ENCODE data around the gene ABL1. TPM values are rescaled to one million over a fixed set of nuclear protein-coding genes. Genes with fewer than 3 reads are reported as not detected.

ABL1 gene
- total RNA-seq, 2 experiments from 2014 or later: 30.2 to 33.0 TPM

DNA sequence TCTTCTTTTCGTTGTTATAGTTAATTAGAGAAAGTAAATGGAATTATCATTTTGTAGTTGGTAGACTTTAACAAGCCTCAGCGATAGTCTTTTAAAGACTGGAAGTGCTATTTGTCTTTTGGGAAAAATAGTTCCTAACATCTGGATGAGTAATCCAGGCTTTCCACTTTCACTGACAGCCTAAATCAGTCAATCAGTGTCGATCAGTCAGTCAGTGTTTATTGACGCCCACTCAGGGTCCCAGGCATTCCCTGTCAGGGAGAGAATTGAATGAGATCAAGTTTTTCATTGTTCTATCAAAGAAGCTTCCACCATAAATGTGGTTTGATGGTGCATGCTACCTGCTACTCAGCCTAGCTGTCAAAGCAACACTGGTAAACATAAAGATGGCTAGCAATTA lies 2.6 kb downstream of the ABL1 start:
- ChIA-PET CTCF (interaction anchor here (0.7 to 1.1 kb wide), 2 partner anchors 114 to 131 kb away, joined by 3 read pairs; no protein-coding TSS in a partner anchor), POLR2A (interaction anchor here (1.4 to 1.5 kb wide), 2 partner anchors 13 to 123 kb away, joined by 3 to 5 read pairs; no protein-coding TSS in a partner anchor)
- Mint-ChIP-seq H3K4me3 (no peak overlapping the region), H3K36me3 (ENCODE audit: low read depth) (peaks cover 4% of the 10 kb centered on the region), H3K9me3 (no peaks in the 10 kb centered on the region), H3K4me1 (ENCODE audit: low read depth) (peaks cover 37% of the 10 kb centered on the region), H3K27me3 (no peaks in the 10 kb centered on the region), H3K27ac (no peak overlapping the region)
- intact Hi-C loops (cut with micrococcal nuclease): loop anchor here (10.0 kb wide), 1 partner anchor 123 kb away; no protein-coding TSS in a partner anchor
- TF ChIP-seq, protein P1, sequence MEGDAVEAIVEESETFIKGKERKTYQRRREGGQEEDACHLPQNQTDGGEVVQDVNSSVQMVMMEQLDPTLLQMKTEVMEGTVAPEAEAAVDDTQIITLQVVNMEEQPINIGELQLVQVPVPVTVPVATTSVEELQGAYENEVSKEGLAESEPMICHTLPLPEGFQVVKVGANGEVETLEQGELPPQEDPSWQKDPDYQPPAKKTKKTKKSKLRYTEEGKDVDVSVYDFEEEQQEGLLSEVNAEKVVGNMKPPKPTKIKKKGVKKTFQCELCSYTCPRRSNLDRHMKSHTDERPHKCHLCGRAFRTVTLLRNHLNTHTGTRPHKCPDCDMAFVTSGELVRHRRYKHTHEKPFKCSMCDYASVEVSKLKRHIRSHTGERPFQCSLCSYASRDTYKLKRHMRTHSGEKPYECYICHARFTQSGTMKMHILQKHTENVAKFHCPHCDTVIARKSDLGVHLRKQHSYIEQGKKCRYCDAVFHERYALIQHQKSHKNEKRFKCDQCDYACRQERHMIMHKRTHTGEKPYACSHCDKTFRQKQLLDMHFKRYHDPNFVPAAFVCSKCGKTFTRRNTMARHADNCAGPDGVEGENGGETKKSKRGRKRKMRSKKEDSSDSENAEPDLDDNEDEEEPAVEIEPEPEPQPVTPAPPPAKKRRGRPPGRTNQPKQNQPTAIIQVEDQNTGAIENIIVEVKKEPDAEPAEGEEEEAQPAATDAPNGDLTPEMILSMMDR (IDR thresholded peaks at IDR 0.05): no peak
- DNase-seq (no peak), ATAC-seq (no peak)

DNA sequence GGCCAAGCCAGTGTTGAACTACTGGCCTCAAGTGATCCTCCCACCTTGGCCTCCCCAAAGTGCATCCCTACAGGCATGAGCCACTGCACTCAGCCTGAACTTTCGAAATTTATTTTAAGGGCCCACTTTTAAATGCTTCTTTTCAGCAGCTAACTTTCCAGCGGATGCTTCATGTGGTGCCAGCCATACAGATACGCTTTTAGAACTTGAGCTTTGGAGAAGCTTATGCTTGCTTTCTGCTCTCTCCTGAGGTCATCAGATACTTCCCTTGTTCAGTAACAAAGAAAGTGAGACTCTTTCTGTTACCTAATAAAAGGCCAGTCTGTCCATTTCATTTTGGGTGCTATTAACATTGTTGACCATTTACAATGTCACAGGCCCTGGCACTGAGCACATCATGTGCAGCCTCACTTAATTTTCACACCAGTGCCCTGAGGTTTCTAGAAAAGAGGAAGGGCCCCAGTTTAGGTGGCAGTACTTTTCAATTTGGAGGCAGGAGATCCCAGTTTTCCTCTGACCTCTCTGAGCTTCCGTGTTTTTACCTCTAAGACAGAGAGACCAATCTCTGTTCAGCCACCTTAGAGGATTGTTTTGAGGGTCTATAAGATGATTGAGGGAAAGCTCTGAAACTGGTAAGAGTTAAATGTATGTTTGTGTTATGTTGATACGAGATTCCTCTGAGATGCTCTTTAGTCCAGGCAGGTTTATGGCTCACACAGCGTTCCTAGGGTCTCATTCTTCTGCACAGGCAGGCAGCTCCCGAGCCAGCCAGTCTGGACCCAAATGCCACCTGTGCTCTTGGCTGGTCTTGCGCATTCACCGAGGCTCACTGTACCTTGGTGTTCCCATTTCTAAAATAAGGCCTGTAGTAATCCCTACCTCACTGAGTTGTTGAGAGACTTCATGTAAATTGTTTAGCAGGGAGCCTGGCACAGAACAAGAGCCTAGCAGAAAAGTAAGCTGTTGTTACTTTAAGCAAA lies 4.4 kb downstream of the ABL1 start:
- TF ChIP-seq, protein P1 (IDR thresholded peaks at IDR 0.05): no peak
- no peak overlapping the region for H3K27ac Mint-ChIP-seq
- ATAC-seq: no peak
- H3K4me1 Mint-ChIP-seq (ENCODE audit: low read depth): peaks cover 35% of the 10 kb centered on the region
- H3K9me3 Mint-ChIP-seq: no peaks in the 10 kb centered on the region
- ChIA-PET POLR2A (interaction anchor here (0.5 to 0.7 kb wide), 3 partner anchors 11 to 285 kb away, joined by 3 read pairs; no protein-coding TSS in a partner anchor), CTCF (interaction anchor here (1.3 to 2.3 kb wide), 3 partner anchors 25 to 138 kb away, joined by 3 to 8 read pairs (median 5); no protein-coding TSS in a partner anchor)
- peaks cover 4% of the 10 kb centered on the region for H3K36me3 Mint-ChIP-seq (ENCODE audit: low read depth)
- intact Hi-C loops (cut with micrococcal nuclease): loop anchor here (10.0 kb wide), 1 partner anchor 125 kb away; no protein-coding TSS in a partner anchor
- no peak overlapping the region for H3K4me3 Mint-ChIP-seq
- no peak for DNase-seq
- no peaks in the 10 kb centered on the region for H3K27me3 Mint-ChIP-seq

DNA sequence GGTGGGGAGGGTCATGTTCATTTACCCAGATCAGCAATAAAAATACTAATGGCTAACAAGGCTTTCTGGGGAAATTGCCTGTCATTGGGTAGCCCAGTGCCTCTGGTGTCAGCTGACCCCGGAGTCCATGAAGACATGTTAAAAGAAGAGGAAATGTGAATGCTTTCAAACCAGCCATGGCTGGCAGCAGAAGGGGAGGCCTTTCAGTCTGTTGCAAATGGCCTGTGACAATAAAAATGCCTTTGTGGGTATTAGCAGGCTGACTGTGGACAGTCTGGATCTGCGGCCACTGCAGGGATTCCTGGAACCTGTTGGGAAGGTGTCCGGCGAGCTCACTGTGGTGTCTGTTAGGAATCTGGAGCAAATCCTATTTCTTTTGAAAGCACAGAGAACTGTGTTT lies 7.5 kb downstream of the ABL1 start:
- no peaks in the 10 kb centered on the region for H3K27me3 Mint-ChIP-seq
- no peak for ATAC-seq
- ChIA-PET POLR2A (interaction anchor here (1.2 kb wide), 1 partner anchor 144 kb away, joined by 3 read pairs; no protein-coding TSS in a partner anchor), CTCF (interaction anchor here (1.0 to 1.3 kb wide), 3 partner anchors 62 to 142 kb away, joined by 3 read pairs; no protein-coding TSS in a partner anchor)
- TF ChIP-seq, protein P1 (IDR thresholded peaks at IDR 0.05): no peak
- H3K4me3 Mint-ChIP-seq: no peak overlapping the region
- intact Hi-C loops (cut with micrococcal nuclease): no loop called here
- H3K36me3 Mint-ChIP-seq (ENCODE audit: low read depth): no peaks in the 10 kb centered on the region
- peaks cover 25% of the 10 kb centered on the region for H3K4me1 Mint-ChIP-seq (ENCODE audit: low read depth)
- no peak for DNase-seq
- no peaks in the 10 kb centered on the region for H3K9me3 Mint-ChIP-seq
- no peak overlapping the region for H3K27ac Mint-ChIP-seq

DNA sequence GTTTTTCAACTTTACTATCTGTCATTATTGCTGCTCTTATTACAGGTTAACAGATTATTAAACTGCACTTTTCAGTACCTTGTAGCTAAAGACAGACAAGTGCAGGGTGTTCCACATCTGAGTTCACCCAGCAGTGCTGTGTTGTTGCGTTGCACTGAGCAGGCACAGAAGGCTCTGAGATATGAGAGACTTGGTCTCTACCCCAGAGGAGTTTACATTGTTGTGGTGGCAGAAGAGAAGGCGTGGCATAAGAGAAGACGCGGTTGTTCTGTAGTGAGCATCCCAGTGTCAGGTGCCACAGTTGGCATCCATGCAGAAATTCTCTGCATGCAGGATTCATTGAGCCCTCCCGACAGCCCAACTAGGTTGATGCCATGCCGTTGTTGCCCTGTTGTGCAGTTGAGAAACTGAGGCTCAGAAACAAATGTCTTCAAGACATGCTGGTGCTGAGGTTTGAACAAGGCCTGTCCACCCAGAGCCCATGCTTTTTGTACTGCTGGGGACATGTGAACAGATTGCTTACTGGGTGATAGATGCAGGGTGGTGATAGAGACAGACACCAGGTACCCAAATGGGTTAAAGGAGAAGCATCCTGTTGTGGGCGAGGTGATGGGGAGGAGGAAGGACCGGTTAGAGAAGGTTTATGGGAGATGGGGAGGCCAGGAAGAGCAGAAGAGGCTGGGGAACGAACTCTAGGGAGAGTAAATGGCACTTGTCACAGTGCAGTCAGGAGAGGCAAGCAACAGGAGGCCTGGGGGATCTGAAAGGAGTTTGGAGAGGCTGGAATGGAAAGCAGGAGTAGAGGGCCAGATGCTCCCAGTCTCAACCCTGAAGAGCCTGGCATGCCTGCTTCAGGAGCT lies 8.2 kb downstream of the ABL1 start:
- Mint-ChIP-seq H3K4me1 (ENCODE audit: low read depth) (peaks cover 20% of the 10 kb centered on the region), H3K27ac (no peak overlapping the region), H3K9me3 (no peaks in the 10 kb centered on the region), H3K27me3 (no peaks in the 10 kb centered on the region), H3K36me3 (ENCODE audit: low read depth) (no peaks in the 10 kb centered on the region), H3K4me3 (no peak overlapping the region)
- TF ChIP-seq, protein P1 (IDR thresholded peaks at IDR 0.05): no peak
- DNase-seq (no peak), ATAC-seq (no peak)
- intact Hi-C loops (cut with micrococcal nuclease): no loop called here
- ChIA-PET CTCF (interaction anchor here (0.9 to 1.2 kb wide), 2 partner anchors 63 to 72 kb away, joined by 3 read pairs; no protein-coding TSS in a partner anchor), POLR2A (interaction anchor here (1.2 kb wide), 1 partner anchor 144 kb away, joined by 3 read pairs; no protein-coding TSS in a partner anchor)

Measured in activated CD8-positive, alpha-beta T cell treated with anti-CD3 and anti-CD28 coated beads for 36 hours (primary cell).